GM12892 (cell line): ENCODE data around the gene NDST1.

Experiments used
- POLR2A ChIP-seq: IDR thresholded peaks from 2 replicates; pipeline ENCODE4 v1.6.1; 2011; ENCODE audit warnings: low read depth, low read length, control low read depth
- POLR2AphosphoS5 ChIP-seq: IDR thresholded peaks from 2 replicates; pipeline ENCODE4 v1.6.1; 2011; ENCODE audit warnings: low read depth, low read length, control low read depth
- TAF1 ChIP-seq: IDR thresholded peaks from 2 replicates; pipeline ENCODE4 v1.6.1; 2011; ENCODE audit warnings: low read depth, mild to moderate bottlenecking, control low read depth, low read length, borderline replicate concordance

- no peak for TF ChIP-seq POLR2A
- TF ChIP-seq TAF1 = no peak
- TF ChIP-seq POLR2AphosphoS5 = no peak
These were observed 31.3 kb downstream of the NDST1 start for GRCh38 chr5:150539206-150539605.
